HG03432 (cell line): ENCODE results near the gene FXYD4.

Experiments
- ATAC-seq: cut with Tn5 transposase; IDR thresholded peaks from one replicate; pipeline ENCODE4 v1.9.1; 2021; ENCODE audit warnings: mild to moderate bottlenecking, moderate library complexity; ENCODE audit not compliant: unreplicated experiment

The FXYD4 gene

DNA sequence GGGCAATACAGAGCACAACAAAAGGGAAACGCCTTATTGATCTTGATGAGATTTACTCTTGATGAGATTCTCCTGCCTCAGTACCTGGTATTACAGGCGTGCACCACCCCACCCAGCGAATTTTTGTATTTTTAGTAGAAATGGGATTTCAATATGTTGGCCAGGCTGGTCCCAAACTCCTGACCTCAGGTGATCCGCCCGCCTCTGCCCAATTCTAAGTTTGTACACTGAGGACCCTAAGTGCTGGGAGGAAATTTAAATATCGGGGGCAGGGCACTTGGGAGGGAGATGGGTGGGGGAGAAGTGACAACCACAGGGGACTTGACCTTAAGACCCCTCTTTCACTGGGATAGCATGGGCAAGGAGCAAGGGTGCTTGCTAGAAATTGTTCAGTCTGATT lies 23.4 kb downstream of the FXYD4 start:
- no peak for ATAC-seq

DNA sequence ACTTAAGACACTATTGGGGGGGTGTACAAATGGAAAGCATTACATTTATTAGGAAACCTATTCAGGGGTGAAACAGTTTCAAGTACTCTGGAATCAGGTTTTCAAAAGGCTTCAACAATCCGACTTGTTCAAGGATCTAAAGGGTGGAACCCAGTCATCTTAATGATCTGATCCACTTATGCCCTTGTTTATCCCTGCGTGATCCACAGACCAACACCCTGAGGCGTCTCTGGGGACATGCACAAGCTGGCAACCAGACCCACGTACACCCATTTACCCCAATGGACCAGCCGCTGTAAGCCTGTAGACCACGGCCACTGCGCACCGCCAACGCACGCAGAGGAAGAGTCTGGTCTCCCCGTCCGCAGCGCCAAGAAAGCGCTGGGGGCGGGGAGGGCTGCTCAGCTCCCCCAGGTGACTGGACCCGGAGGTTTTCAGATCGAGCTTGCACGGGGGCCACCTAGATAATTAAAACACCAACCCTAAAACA lies 24.2 kb downstream of the FXYD4 start:
- no peak for ATAC-seq

DNA sequence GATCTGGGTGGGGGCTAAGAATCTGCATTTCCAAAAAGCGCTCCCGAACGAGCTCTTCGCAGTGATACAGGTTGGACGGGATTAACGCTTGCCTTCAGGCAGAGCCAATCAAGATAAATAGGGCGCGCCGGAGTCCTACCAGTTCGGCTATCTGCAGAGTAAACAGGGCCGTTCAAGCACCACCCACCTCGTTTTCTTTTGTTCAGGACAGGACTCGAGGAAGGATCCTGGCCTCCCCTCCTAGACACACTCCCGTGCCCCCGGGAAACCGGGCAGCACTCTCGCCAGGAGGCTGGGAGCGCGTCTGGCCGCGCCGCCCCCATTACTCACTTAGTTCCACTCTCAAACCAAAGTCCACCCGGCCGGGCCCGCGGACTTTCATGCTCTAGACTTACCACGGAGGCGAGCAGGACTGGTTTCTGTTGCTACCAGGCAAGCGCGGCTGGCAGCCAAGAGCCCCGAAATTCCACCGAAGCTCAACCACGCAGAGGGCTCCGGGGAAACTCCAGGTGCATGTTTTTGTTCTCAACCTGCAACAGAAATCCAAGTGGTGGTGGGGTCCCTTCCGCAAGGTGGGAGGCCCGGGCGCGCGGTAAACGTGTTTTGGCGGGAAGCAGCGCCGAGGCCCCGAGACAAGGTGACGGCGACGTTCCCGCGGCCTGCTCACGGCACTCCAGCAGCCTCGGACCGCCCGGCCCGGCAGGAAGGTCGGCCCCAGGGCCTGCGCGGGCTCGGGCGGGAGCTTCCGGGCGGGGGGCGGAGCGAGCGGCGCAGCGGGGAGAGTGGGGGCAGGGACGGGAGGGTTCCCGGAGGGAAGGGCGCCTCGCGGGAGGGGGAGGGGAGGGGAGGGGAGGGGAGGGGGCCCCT lies 24.9 kb downstream of the FXYD4 start:
- ATAC-seq, result peak; percentile 66

DNA sequence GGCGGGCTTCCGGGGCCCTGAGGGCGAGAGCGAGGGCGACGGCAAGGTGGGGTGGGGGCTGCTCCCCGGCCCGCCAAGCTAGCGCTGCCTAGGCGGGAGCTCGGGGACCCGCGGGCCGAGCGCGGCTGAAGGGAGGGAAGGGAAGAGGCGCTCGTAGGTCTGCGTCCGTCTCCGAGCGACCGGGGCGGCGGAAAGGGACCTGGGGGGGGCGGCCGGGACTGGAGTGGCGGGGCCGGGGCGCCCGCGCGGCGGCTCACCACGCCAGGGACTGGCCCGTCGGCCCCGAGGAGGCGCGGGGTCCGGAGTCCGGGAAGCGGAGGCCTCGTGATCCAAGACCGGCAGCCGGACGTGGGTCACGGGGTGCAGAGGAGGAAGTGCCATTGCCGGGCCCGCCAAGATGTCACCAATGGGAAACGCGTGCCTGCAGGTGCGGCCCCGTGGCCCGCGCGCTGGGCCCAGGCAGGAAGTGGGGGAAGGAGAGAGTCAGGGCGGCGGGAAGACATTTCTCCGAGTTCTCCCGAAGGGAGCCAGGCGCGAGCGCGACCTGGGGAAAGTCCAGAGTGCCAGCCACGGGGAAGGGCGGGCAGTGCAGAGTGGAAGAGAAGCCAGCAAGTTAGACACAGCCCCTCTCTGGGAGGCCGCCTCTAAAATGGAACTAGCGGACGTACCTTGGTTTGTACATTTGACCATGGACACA lies 25.6 kb downstream of the FXYD4 start:
- peak; percentile 87 for ATAC-seq

DNA sequence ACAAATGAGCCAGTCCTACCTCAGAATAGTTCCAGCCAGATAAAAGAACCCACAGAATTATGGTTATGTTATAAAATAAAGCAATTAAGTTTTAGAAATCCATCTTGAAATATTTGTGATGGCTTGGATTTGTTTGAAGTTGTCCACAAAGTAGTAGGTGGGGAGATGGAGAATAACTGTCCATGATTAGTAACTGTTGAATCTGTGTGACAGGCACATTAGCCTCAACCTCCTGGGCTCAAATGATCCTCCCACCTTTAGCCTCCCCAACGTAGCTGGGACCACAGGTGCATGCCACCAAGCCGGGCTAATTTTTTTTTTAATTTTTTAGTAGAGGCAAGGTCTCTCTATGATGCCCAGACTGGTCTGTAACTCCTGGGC lies 27.5 kb downstream of the FXYD4 start:
- ATAC-seq, result no peak

DNA sequence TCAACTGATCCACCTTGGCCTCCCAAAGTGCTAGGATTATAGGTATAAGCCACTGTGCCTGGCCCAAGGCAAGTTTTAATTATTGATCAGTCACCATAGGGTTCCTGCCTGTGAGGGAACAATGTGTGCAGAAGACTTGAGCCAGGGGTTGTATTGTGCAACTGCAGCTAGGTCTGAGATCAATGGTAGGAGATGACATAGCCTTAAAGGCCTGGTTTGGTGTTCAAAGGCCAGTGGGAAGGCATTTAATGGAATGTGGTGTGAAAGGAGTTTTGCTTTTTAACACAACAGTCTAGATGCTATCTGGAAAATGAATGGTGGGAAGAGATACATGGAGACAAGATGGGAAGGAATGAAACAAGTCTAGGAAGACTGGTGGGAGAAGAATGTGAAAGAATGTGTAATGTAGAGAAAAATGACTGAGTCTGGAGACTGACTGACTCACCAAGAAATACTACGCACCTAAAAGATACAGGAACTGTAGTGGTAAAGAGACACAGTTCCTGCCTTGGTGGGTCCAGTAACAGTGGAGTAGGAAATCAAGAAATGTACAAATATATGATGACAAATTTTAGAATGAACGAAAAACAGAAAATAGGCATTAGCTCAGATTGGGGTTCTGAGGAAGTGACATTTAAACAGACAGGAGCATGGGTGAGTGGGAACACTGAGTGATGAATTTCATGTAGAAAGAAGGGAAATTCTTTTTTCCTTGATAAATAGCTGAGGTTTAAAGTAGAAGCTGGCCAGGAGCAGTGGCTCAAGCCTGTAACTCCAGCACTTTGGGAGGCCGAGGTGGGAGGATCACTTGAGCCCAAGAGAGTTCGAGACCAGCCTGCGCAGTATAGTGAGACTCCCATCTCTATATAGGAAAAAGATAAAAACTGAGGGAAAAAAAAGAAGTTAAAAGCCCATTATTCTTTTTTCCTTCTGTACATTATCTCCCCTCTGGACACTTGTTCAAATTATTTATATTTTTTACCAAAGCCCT lies 28.2 kb downstream of the FXYD4 start:
- ATAC-seq, result no peak

DNA sequence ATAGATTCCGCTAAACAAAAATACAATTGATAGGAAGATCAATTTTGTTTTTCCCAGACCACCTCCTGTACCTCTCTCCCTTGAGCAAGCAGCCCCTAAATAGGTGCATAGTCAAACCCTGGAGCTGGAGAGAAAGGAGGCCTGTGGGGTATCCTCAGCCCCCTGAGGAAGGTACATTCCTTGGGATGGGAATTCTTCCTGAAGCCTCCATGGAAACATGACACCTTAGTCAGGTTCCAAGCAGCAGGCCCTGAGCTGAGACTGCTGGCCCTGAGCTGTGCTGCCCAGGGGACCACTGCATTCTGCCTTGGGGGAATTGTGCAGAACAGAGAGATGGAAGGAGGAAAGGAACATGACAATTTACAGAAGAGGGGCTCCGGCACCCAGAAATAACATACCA lies 30.2 kb downstream of the FXYD4 start:
- no peak for ATAC-seq

DNA sequence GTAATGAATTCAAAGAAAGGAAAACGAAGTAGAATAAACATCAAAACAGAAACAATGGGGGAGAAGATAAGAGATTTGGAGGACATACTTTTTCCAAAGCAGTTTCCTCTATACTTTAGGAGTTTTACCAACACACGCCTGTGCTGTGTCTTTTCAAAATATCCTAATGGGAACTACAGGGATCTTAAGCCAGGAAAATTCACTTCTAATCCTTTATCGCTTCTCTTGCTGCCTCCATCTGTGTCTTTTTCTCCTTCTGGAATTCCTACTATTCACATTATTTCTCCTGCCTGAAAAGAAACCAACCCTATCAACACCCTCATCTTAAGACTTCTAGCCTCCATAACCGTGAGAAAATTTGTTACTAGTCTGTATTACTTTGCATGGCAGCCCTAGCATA lies 30.7 kb downstream of the FXYD4 start:
- ATAC-seq, result no peak

DNA sequence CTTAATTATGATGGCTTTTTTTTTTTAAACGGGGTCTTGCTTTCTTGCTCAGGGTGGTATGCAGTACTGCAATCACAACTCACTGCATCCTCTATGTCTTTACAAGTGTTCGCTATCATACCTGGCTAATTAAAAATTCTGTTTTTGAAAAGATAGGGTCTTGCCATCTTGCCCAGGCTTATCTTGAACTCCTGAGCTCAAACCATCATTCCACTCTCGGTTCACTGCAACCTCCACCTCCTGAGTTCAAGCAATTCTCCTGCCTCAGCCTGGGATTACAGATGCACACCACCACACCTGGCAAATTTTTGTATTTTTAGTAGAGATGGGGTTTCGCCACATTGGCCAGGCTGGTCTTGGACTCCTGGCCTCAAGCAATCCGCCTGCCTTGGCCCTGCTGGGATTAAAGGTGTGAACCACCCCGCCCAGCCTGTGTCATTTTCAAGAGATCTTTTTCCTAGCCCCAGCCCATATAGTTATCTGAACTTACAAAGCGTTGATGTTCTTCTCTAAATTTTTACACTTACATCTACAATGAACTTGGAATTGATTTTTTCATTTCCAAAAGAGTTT lies 31.5 kb downstream of the FXYD4 start:
- ATAC-seq, result no peak

DNA sequence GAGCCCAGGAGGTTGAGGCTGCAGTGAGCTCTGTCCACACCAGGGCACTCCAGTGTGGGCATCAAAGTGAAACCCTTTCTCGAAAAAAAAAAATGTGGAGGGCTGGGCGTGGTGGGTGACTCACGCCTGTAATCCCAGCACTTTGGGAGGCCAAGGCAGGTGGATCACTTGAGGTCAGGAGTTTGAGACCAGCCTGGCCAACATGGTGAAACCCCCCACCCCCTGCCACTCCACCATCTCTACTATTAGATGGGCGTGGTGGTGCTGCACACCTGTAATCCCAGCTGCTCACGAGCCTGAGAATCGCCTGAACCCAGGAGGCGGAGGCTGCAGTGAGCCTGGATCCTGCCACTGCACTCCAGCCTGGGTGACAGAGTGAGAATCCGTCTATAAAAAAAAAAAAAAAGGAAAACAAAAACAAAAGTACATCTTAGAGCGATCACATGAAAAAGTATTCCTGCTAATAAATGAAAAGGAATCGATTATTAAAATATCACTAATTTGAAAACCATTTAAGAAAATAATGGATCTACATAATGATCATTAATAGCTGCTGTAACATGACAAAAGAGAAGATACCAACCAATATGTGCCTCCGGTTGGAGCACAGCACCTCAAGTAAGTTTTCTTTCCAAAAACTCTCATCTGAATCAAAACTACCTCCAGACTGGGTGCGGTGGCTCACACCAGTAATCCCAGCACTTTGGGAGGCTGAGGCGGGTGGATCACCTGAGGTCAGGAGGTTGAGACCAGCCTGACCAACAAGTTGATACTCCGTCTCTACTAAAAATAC lies 32.7 kb downstream of the FXYD4 start:
- ATAC-seq, result no peak

DNA sequence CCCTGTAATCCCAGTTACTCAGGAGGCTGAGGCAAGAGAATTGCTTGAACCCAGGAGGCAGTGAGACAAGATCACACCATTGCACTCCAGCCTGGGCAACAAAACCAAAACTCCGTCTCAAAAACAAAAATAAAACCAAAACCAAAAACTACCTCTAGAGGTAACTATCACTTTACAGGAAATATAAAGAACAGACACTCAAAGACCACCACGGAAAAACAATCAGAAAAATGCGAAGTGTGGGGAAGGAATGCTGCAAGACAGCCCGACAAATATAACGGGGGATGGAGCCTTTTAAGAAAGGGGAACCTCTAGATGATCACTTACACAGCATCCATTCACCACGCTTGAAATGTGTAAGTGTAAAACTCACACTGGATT lies 33.3 kb downstream of the FXYD4 start:
- ATAC-seq, result no peak

DNA sequence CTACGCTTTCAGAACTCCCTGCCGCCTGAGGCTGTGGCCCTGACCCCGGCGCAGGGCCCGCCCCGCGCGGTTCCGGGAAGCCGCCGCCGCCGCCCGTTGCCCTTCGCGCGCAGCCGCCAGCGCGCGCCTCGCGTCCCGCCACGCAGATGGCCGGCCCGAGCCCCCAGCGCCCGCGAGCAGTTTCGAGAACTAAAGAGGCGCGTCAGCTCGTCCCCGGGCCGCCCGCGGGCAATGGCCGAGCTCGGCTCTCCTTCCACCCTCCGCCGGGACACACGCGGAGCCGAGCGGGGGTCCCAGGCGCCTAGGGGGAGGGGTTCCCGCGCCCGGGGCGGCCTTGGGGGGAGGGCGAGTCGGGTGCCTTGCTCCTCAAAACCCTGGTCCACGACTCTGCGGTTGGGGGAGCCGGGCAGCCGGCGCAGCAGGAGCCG lies 35.7 kb downstream of the FXYD4 start:
- peak; percentile 28 for ATAC-seq

DNA sequence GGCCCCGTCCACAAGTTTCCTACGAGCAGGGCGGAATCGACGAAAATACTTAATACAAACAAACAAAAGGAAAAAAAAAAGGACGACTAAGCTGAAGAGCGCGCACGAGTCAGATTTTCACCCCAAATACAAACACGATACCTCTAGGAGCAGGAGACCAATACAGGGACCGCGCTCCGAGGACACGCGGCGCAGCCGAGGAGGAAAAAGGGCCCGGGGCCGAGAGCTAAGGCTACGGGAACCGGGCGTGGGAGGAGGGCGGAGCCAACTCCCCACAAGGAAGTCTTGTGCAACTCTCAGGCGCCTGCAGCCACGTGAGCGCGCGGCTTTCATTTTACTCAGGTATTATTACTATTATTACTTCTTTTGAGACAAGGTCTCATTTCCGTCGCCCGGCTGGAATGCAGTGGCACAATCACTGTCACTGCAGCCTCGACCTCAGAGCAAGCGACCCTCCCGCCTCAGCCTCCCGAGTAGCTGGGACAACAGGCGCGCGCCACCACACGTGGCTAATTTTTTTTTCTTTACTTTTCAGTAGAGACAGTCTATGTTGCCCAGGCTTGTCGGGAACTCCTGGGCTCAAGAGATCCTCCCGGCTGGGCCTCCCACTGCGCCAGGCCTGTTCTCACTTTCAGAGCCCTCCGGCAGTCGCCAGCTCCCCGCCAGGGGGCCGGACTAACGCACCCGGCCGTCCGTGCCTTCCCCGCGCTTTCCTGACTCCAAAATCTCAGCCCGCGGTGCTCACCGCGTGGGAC lies 36.3 kb downstream of the FXYD4 start:
- peak; percentile 49 for ATAC-seq

DNA sequence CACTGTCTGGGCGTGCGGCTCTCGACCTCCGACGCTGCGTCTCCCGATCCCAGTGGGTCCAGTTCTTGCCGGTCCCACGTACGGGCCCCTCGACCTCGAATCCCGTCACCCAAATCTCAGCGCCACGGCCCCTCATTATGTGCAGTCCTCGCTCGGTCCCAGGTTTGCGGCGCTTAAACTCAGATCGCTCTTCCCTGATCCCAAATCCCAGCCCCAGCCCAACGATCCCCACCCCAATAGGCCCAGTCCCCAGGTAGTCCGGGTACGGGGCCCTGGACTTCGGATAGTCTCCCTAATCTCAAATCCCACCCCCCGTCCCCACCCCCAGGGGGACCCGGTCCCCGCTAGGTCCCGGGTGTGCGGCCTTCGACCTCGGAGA lies 36.9 kb downstream of the FXYD4 start:
- ATAC-seq, result peak; percentile 0

DNA sequence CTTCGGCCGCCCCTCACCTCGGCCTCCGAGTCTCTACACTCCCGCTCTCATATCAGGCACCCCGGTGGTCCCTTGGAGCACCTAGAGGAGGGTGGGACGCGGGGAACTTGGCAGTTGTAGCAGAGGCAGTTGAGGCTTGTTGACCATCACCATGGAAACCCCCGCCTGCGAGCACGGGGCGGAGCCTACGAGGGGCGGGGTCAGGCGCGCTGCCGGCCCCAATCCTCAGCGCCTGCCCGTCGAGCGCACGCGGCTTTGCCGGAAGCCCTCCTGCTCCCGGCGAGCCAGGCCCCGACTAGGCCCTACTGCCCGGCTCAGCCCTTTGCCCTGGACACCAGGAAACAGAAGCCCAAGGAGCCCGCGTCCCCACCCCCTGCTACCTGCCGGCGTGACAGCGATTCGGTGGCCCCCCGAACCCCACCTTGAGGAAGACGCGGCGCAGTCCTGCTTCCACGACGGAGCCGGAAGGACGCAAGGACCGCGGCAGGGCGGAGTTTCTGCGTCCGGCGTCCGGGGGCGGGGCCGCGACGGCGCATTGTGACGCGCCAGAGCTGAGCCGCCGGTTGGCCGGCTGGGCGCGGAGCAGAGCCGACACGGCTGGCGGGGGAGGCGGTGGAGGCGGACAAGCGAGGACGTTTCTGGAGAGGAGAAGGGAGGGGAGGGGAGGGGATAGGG lies 37.4 kb downstream of the FXYD4 start, which contains the start of gene HNRNPF:
Gene HNRNPF, minus strand, starts transcription at position 477 of the 675 bp plus-strand sequence. CDS start 21,302 bp downstream, outside the sequence.
- peak; percentile 74 for ATAC-seq

DNA sequence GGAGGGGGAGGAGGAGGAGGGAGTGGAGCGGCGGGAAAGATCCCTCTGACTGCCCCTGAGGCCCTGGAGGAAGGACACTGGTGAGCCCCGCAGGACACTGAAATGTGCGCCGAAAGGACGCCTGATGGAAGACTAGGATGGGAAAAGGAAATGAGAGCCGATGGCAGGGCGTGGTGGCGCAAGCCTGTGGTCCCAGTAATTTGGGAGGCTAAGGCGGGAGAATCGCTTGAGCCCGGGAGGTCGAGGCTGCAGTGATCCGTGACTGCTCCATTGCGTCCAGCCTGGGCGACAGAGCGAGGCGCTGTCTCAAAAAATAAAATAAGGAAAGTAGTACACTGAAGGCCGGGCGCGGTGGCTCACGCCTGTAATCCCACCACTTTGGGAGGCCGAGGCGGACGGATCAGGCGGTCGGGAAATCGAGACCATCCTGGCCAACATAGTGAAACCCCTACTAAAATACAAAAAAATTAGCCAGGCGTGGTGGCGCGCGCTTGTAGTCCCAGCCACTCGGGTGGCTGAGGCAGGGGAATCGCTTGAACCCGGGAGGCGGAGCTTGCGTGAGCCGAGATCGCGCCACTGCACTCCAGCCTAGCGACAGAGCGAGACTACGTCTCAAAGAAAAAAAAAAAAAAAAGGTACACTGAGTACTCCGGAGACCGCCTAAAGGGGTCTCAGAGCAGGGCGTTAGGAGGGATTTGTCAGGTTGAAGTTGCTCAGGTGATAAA lies 38.1 kb downstream of the FXYD4 start:
- ATAC-seq, result peak; percentile 0

DNA sequence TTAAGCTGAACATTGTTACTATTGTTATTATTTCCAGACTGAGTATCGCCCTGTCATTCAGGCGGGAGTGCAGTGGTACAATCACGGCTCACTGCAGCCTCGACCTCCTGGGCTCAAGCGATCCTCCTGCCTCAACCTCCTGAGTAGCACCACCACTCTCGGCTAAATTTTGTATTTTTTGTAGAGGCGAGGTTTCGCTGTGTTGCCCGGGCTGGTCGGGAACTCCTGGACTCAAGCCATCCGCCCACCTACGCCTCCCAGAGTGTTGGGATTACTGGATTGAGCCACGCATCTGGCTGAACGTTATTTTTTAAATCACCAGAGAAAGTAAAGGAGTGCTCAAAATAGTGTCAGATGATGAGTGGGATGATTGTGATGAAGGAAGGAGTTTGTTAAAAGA lies 38.9 kb downstream of the FXYD4 start:
- no peak for ATAC-seq

DNA sequence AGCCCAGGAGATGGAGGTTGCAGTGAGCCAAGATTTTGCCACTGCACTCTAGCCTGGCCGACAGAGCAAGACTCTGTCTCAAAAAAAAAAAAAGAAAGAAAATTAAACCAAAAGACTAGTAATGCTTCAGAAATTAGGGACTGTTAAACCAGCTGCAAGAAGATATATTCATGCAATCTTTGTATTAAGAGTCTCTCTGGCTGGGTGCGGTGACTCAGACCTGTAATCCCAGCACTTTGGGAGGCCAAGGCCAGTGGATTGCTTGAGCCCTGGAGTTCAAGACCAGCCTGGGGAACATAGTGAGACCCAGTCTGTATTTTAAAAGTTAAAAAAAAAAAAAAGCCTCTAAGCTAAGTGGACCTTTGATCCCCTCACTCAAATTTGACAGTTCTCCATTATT lies 40.1 kb downstream of the FXYD4 start:
- ATAC-seq, result no peak
